Measurements from ENCODE around the gene ABCA1. TPM values are rescaled to one million over a fixed set of nuclear protein-coding genes. Genes with fewer than 3 reads are reported as not detected.

Gene ABCA1
- total RNA-seq, 1 experiment from 2014 or later: 2.3 TPM

GRCh38 chr9:104914466-104914865, 13.5 kb downstream of the ABCA1 start:
- ATAC-seq (no peak), DNase-seq (no peak)
- TF ChIP-seq EZH2phosphoT487 (IDR thresholded peaks at IDR 0.05; ENCODE audit: borderline replicate concordance, low read length) (no peak), EZH2 (IDR thresholded peaks at IDR 0.05; ENCODE audit: low read length, unreplicated experiment) (no peak), CTCF (conservative IDR thresholded peaks at IDR 0.05; ENCODE audit: low read depth, low read length) (no peak)
- H3K27me3 ChIP-seq (ENCODE audit: low read length): no peaks in the 10 kb centered on the region
- POLR2A ChIA-PET (ENCODE audit: unreplicated experiment): no interaction called here
- H3K4me3 ChIP-seq (ENCODE audit: low read length): no peak overlapping the region
- CTCF ChIA-PET: no interaction called here
- no peaks in the 10 kb centered on the region for H3F3A ChIP-seq (ENCODE audit: low read length, unreplicated experiment)
- no peaks in the 10 kb centered on the region for H3K79me2 ChIP-seq (ENCODE audit: low read length)
- H2AFZ ChIP-seq (ENCODE audit: low read length): no peak overlapping the region
- no peaks in the 10 kb centered on the region for H3K36me3 ChIP-seq (ENCODE audit: low read depth, low read length)
- intact Hi-C loops (cut with micrococcal nuclease): no loop called here
- no peak overlapping the region for H3K27ac ChIP-seq (ENCODE audit: low read length)
- no TSS peak for BruUV-seq (replicated peaks)
- no peaks in the 10 kb centered on the region for H4K20me1 ChIP-seq (ENCODE audit: low read length)
- H3K9ac ChIP-seq (ENCODE audit: low read length): no peak overlapping the region
- no peak overlapping the region for H3K4me2 ChIP-seq (ENCODE audit: low read length)
- no peaks in the 10 kb centered on the region for H3K9me3 ChIP-seq (ENCODE audit: low read length)
- H3K9me2 ChIP-seq (replicated peaks; ENCODE audit: low read length): no peaks in the 10 kb centered on the region
- H3K4me1 ChIP-seq (ENCODE audit: insufficient read depth, low read length): peaks cover 10% of the 10 kb centered on the region

GRCh38 chr9:104912606-104913005, 15.3 kb downstream of the ABCA1 start:
- CTCF ChIA-PET: no interaction called here
- DNase-seq (no peak), ATAC-seq (no peak)
- POLR2A ChIA-PET (ENCODE audit: unreplicated experiment): no interaction called here
- Histone ChIP-seq H3K4me3 (ENCODE audit: low read length) (no peak overlapping the region), H3K27me3 (ENCODE audit: low read length) (no peaks in the 10 kb centered on the region), H2AFZ (ENCODE audit: low read length) (no peak overlapping the region), H3K9me3 (ENCODE audit: low read length) (no peaks in the 10 kb centered on the region), H3K27ac (ENCODE audit: low read length) (no peak overlapping the region), H3K79me2 (ENCODE audit: low read length) (no peaks in the 10 kb centered on the region), H3K9me2 (replicated peaks; ENCODE audit: low read length) (no peaks in the 10 kb centered on the region), H3K4me1 (ENCODE audit: insufficient read depth, low read length) (peaks cover 10% of the 10 kb centered on the region), H3K9ac (ENCODE audit: low read length) (no peak overlapping the region), H3K4me2 (ENCODE audit: low read length) (no peak overlapping the region), H4K20me1 (ENCODE audit: low read length) (no peaks in the 10 kb centered on the region), H3F3A (ENCODE audit: low read length, unreplicated experiment) (no peaks in the 10 kb centered on the region), H3K36me3 (ENCODE audit: low read depth, low read length) (no peaks in the 10 kb centered on the region)
- TF ChIP-seq CTCF (conservative IDR thresholded peaks at IDR 0.05; ENCODE audit: low read depth, low read length) (no peak), EZH2 (IDR thresholded peaks at IDR 0.05; ENCODE audit: low read length, unreplicated experiment) (no peak), EZH2phosphoT487 (IDR thresholded peaks at IDR 0.05; ENCODE audit: borderline replicate concordance, low read length) (no peak)
- BruUV-seq (replicated peaks): no TSS peak
- intact Hi-C loops (cut with micrococcal nuclease): no loop called here

GRCh38 chr9:104911032-104911607, 16.8 kb downstream of the ABCA1 start:
- BruUV-seq (replicated peaks): no TSS peak
- intact Hi-C loops (cut with micrococcal nuclease): no loop called here
- ChIA-PET POLR2A (ENCODE audit: unreplicated experiment) (no interaction called here), CTCF (no interaction called here)
- H3K4me2 ChIP-seq (ENCODE audit: low read length): 0 out of 2 replicates have a peak overlapping the region, but pooled peaks have one; percentile 28
- no peaks in the 10 kb centered on the region for H3K79me2 ChIP-seq (ENCODE audit: low read length)
- H3K27ac ChIP-seq (ENCODE audit: low read length): no peak overlapping the region
- H3K27me3 ChIP-seq (ENCODE audit: low read length): no peaks in the 10 kb centered on the region
- no peaks in the 10 kb centered on the region for H3K9me3 ChIP-seq (ENCODE audit: low read length)
- H3F3A ChIP-seq (ENCODE audit: low read length, unreplicated experiment): no peaks in the 10 kb centered on the region
- no peak overlapping the region for H3K4me3 ChIP-seq (ENCODE audit: low read length)
- H4K20me1 ChIP-seq (ENCODE audit: low read length): no peaks in the 10 kb centered on the region
- H3K36me3 ChIP-seq (ENCODE audit: low read depth, low read length): no peaks in the 10 kb centered on the region
- TF ChIP-seq CTCF (conservative IDR thresholded peaks at IDR 0.05; ENCODE audit: low read depth, low read length) (no peak), EZH2phosphoT487 (IDR thresholded peaks at IDR 0.05; ENCODE audit: borderline replicate concordance, low read length) (no peak), EZH2 (IDR thresholded peaks at IDR 0.05; ENCODE audit: low read length, unreplicated experiment) (no peak)
- ATAC-seq: peak; percentile 65
- no peaks in the 10 kb centered on the region for H3K9me2 ChIP-seq (replicated peaks; ENCODE audit: low read length)
- DNase-seq: peak; percentile 48
- peaks cover 20% of the 10 kb centered on the region for H3K4me1 ChIP-seq (ENCODE audit: insufficient read depth, low read length)
- H3K9ac ChIP-seq (ENCODE audit: low read length): no peak overlapping the region
- H2AFZ ChIP-seq (ENCODE audit: low read length): no peak overlapping the region

Measured in PC-3 (cell line).